ENCODE data around the gene GNGT2. TPM values are rescaled to one million over a fixed set of nuclear protein-coding genes. Genes with fewer than 3 reads are reported as not detected.

The GNGT2 gene
- total and polyA plus RNA-seq, 2 of the 4 experiments (the other 2 are of a cell fraction): 0.18 to 0.79 TPM

DNA sequence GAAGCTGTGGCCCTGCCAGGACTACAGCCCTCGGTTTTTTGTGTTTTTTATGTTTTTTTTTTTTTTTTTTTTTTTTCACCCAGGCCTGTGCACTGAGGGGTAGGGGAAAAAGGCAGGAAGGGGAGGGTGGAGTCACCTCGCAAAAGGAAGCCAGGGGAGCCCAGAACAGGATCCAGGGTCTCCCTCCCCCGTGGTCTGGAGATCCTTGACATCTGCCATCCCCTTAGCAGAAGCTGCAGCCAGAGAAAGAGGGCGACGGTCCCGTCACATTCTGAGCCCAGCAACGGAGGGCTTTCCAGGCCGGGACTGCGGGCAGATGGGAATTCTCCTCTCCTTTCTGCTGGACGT lies 49.3 kb upstream of the GNGT2 start:
- BruUV-seq (replicated peaks): no TSS peak

More for the DNA sequence above, 49.3 kb upstream of the GNGT2 start:
- no peak overlapping the region; the same call in 1 of the 2 replicates for H3K27ac ChIP-seq (ENCODE audit: insufficient read depth, low read length)
- dilution Hi-C loops (cut with HindIII; ENCODE audit: low sequenced_read_pairs, unreplicated experiment) (no loop called here), in situ Hi-C loops (cut with MboI; ENCODE audit: low sequenced_read_pairs) (no loop called here), intact Hi-C loops (cut with micrococcal nuclease) (no loop called here)
- peak overlapping the region; percentile 0; the same call in 1 of the 2 replicates for H2AK5ac ChIP-seq (ENCODE audit: low read depth, low read length)
- WGBS, 2 experiments (ENCODE audit: extremely low coverage in 2 of 2, insufficient read length in 1 of 2): no CpG with 5 or more reads among the region's 10 CpGs
- ATAC-seq (ENCODE audit: low read depth) (no peak), DNase-seq (no peak)
- no peak overlapping the region for H2BK20ac ChIP-seq (ENCODE audit: low read depth, low read length)
- peak overlapping the region; percentile 96 for H2AFZ ChIP-seq (replicated peaks; ENCODE audit: low read length, poor library complexity)
- peak overlapping the region; percentile 22; the same call in 1 of the 2 replicates for H3K56ac ChIP-seq (ENCODE audit: extremely low read depth, insufficient read depth, low read length)
- H2AK9ac ChIP-seq (replicated peaks; ENCODE audit: low read depth, low read length, poor library complexity): peak overlapping the region; percentile 67
- peak overlapping the region; percentile 46 for H3K4me3 ChIP-seq (ENCODE audit: insufficient read depth, low read depth, low read length)
- H2BK15ac ChIP-seq (ENCODE audit: low read depth, low read length): peak overlapping the region; percentile 1; the same call in 1 of the 3 replicates
- H3K4me1 ChIP-seq (ENCODE audit: control insufficient read depth, insufficient read depth, low read length): peaks cover 2% of the 10 kb centered on the region; the same call in 1 of the 2 replicates
- peak overlapping the region; percentile 62 for H3K4ac ChIP-seq (ENCODE audit: low read depth, low read length)
- H4K5ac ChIP-seq (ENCODE audit: low read depth, low read length): peak overlapping the region; percentile 8
- H3K23ac ChIP-seq (ENCODE audit: low read depth, low read length): peak overlapping the region; percentile 57; the same call in 1 of the 2 replicates
- H4K91ac ChIP-seq (ENCODE audit: insufficient read depth, low read depth, low read length): peak overlapping the region; percentile 45
- H3K9ac ChIP-seq (ENCODE audit: low read depth, low read length): peak overlapping the region; percentile 5; the same call in 1 of the 2 replicates
- peak overlapping the region; percentile 2; the same call in 1 of the 2 replicates for H3K18ac ChIP-seq (ENCODE audit: low read depth, low read length)
- ChIA-PET CTCF (no interaction called here), POLR2A (ENCODE audit: unreplicated experiment) (interaction anchor here (0.6 kb wide), 3 partner anchors 61 to 536 kb away, joined by 3 to 16 read pairs (median 8); no protein-coding TSS in a partner anchor)
- H2BK120ac ChIP-seq (ENCODE audit: low read depth, low read length): peak overlapping the region; percentile 28; the same call in 1 of the 2 replicates
- H4K20me1 ChIP-seq (ENCODE audit: insufficient read depth, low read length): no peaks in the 10 kb centered on the region
- H3K27me3 ChIP-seq (ENCODE audit: control insufficient read depth, insufficient read depth, low read length): peaks cover 3% of the 10 kb centered on the region; the same call in 1 of the 2 replicates
- H2BK5ac ChIP-seq (ENCODE audit: low read depth, low read length, poor library complexity, severe bottlenecking): peak overlapping the region; percentile 5
- H3K4me2 ChIP-seq (ENCODE audit: low read depth, low read length): peak overlapping the region; percentile 48
- peak overlapping the region; percentile 48 to 78 for H4K8ac ChIP-seq (ENCODE audit: low read depth in 2 of 2, low read length in 2 of 2)
- TF ChIP-seq CEBPB (IDR thresholded peaks at IDR 0.05; ENCODE audit: low read depth, low read length) (no peak), ELK1 (IDR thresholded peaks at IDR 0.05; ENCODE audit: borderline replicate concordance, low read depth, low read length) (no peak), MXI1 (IDR thresholded peaks at IDR 0.05; ENCODE audit: borderline replicate concordance, low read depth, low read length) (no peak), MAFK (IDR thresholded peaks at IDR 0.05; ENCODE audit: low read depth, low read length) (no peak), SMC3 (IDR thresholded peaks at IDR 0.05; ENCODE audit: low read depth, low read length) (no peak), POLR2A (IDR thresholded peaks at IDR 0.05; ENCODE audit: low read depth, low read length) (no peak), BHLHE40 (IDR thresholded peaks at IDR 0.05; ENCODE audit: low read depth, low read length) (no peak), USF2 (IDR thresholded peaks at IDR 0.05; ENCODE audit: low read depth, low read length) (no peak), NFE2L2 (IDR thresholded peaks at IDR 0.05; ENCODE audit: low read depth, low read length) (no peak), RCOR1 (IDR thresholded peaks at IDR 0.05; ENCODE audit: insufficient replicate concordance, low read length) (no peak), RAD21 (IDR thresholded peaks at IDR 0.05; ENCODE audit: low read length) (no peak), MAZ (IDR thresholded peaks at IDR 0.05; ENCODE audit: borderline replicate concordance, low read depth, low read length) (no peak), FOS (IDR thresholded peaks at IDR 0.05; ENCODE audit: low read depth, low read length) (no peak), RFX5 (IDR thresholded peaks at IDR 0.05; ENCODE audit: low read depth, low read length) (no peak)
- TF ChIP-seq, protein P1, sequence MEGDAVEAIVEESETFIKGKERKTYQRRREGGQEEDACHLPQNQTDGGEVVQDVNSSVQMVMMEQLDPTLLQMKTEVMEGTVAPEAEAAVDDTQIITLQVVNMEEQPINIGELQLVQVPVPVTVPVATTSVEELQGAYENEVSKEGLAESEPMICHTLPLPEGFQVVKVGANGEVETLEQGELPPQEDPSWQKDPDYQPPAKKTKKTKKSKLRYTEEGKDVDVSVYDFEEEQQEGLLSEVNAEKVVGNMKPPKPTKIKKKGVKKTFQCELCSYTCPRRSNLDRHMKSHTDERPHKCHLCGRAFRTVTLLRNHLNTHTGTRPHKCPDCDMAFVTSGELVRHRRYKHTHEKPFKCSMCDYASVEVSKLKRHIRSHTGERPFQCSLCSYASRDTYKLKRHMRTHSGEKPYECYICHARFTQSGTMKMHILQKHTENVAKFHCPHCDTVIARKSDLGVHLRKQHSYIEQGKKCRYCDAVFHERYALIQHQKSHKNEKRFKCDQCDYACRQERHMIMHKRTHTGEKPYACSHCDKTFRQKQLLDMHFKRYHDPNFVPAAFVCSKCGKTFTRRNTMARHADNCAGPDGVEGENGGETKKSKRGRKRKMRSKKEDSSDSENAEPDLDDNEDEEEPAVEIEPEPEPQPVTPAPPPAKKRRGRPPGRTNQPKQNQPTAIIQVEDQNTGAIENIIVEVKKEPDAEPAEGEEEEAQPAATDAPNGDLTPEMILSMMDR (conservative IDR thresholded peaks at IDR 0.05; ENCODE audit: low read depth, low read length): no peak
- no peaks in the 10 kb centered on the region for H3K9me1 ChIP-seq (ENCODE audit: insufficient read depth, low read length)
- H3K79me1 ChIP-seq (ENCODE audit: low read depth in 1 of 2, low read length in 2 of 2): no peaks in the 10 kb centered on the region
- 0 out of 2 replicates have a peak overlapping the region, but pooled peaks have one; percentile 39 for H3K14ac ChIP-seq (replicated peaks; ENCODE audit: low read depth, low read length)
- H3K9me3 ChIP-seq (ENCODE audit: control insufficient read depth, insufficient read depth, low read length): no peaks in the 10 kb centered on the region
- no peaks in the 10 kb centered on the region for H3K36me3 ChIP-seq (ENCODE audit: control insufficient read depth, insufficient read depth, low read length)

All from IMR-90 (cell line).